Stimulated activated naive CD8-positive, alpha-beta T cell treated with anti-CD3 and anti-CD28 coated beads, Interleukin-15, Interleukin-2, amounts not matched to agents 100 ng/mL and 50 ng/mL, for 24 hours (primary cell): ENCODE data around the gene CDPF1.
"Not testable (repeated sequence)": the region's sequence is repeated elsewhere in the genome, so short reads cannot be mapped to it uniquely, and the experiment has no call there.

Source experiments
- H3K27ac Mint-ChIP-seq: one replicate; pipeline ENCODE4 v1.8.0; 2021; ENCODE audit warnings: mild to moderate bottlenecking, mixed read lengths
- H3K27me3 Mint-ChIP-seq: one replicate; pipeline ENCODE4 v1.8.0; 2021; ENCODE audit warnings: mixed read lengths
- H3K36me3 Mint-ChIP-seq: one replicate; pipeline ENCODE4 v1.8.0; 2021; ENCODE audit warnings: low read depth, mixed read lengths
- H3K4me1 Mint-ChIP-seq: one replicate; pipeline ENCODE4 v1.8.0; 2021; ENCODE audit warnings: low read depth, mixed read lengths
- H3K4me3 Mint-ChIP-seq: one replicate; pipeline ENCODE4 v1.8.0; 2021; ENCODE audit warnings: mild to moderate bottlenecking, mixed read lengths
- H3K9me3 Mint-ChIP-seq: one replicate; pipeline ENCODE4 v1.8.0; 2021; ENCODE audit warnings: mixed read lengths

The CDPF1 gene

GRCh38 chr22:46198806-46199205, 51.3 kb downstream of the CDPF1 start:
- H3K4me3 Mint-ChIP-seq, H3K27me3 Mint-ChIP-seq, H3K27ac Mint-ChIP-seq, H3K9me3 Mint-ChIP-seq, H3K36me3 Mint-ChIP-seq, H3K4me1 Mint-ChIP-seq: not testable (repeated sequence)

GRCh38 chr22:46198274-46198673, 51.8 kb downstream of the CDPF1 start:
- H3K36me3 Mint-ChIP-seq, result peaks cover 3% of the 10 kb centered on the region

GRCh38 chr22:46196278-46196677, 53.8 kb downstream of the CDPF1 start:
- H3K27ac Mint-ChIP-seq, result no peak overlapping the region
- no peak overlapping the region for H3K4me3 Mint-ChIP-seq
- H3K36me3 Mint-ChIP-seq, result peaks cover 7% of the 10 kb centered on the region
- no peaks in the 10 kb centered on the region for H3K9me3 Mint-ChIP-seq
- no peaks in the 10 kb centered on the region for H3K27me3 Mint-ChIP-seq
- peaks cover 5% of the 10 kb centered on the region for H3K4me1 Mint-ChIP-seq

More at GRCh38 chr22:46198274-46198673, 51.8 kb downstream of the CDPF1 start:
- peaks cover 5% of the 10 kb centered on the region for H3K4me1 Mint-ChIP-seq
- H3K27me3 Mint-ChIP-seq, result no peaks in the 10 kb centered on the region
- H3K4me3 Mint-ChIP-seq, result no peak overlapping the region
- H3K9me3 Mint-ChIP-seq, result no peaks in the 10 kb centered on the region
- H3K27ac Mint-ChIP-seq, result no peak overlapping the region

GRCh38 chr22:46195487-46196165, 54.5 kb downstream of the CDPF1 start:
- no peaks in the 10 kb centered on the region for H3K27me3 Mint-ChIP-seq
- no peak overlapping the region for H3K4me3 Mint-ChIP-seq
- H3K27ac Mint-ChIP-seq, result no peak overlapping the region
- peaks cover 7% of the 10 kb centered on the region for H3K36me3 Mint-ChIP-seq
- no peaks in the 10 kb centered on the region for H3K9me3 Mint-ChIP-seq
- peaks cover 5% of the 10 kb centered on the region for H3K4me1 Mint-ChIP-seq
